IPS-20b (cell line): ENCODE results near the gene WDR20.
"Not testable (repeated sequence)": the region's sequence is repeated elsewhere in the genome, so short reads cannot be mapped to it uniquely, and the experiment has no call there.

Experiments
- H3K27ac ChIP-seq: one replicate; pipeline ENCODE4 v1.5.1; 2013; ENCODE audit warnings: low read length
- H3K27me3 ChIP-seq: 2 replicates; pipeline ENCODE4 v1.6.1; 2013; ENCODE audit warnings: mild to moderate bottlenecking, low read length, inconsistent platforms; ENCODE audit not compliant: insufficient read depth
- H3K36me3 ChIP-seq: 2 replicates; pipeline ENCODE4 v1.6.1; 2013; ENCODE audit warnings: low read depth, mild to moderate bottlenecking, inconsistent platforms, low read length, moderate library complexity; ENCODE audit not compliant: insufficient read depth
- H3K4me1 ChIP-seq: 2 replicates; pipeline ENCODE4 v1.6.1; 2013; ENCODE audit warnings: mild to moderate bottlenecking, control low read depth, inconsistent platforms, low read length, moderate library complexity; ENCODE audit not compliant: insufficient read depth
- H3K4me3 ChIP-seq: 2 replicates; pipeline ENCODE4 v1.5.1; 2013; ENCODE audit warnings: mild to moderate bottlenecking, low read length, inconsistent platforms
- H3K9ac ChIP-seq: 2 replicates; pipeline ENCODE4 v1.6.1; 2013; ENCODE audit warnings: low read depth, mild to moderate bottlenecking, inconsistent platforms, low read length, moderate library complexity
- H3K9me3 ChIP-seq: 2 replicates; pipeline ENCODE4 v1.6.1; 2013; ENCODE audit warnings: mild to moderate bottlenecking, low read depth, low read length, inconsistent platforms; ENCODE audit not compliant: insufficient read depth

Gene WDR20

GRCh38 chr14:102154121-102154520 lies 14.4 kb downstream of the WDR20 start:
- peaks cover 5% of the 10 kb centered on the region; the same call in 1 of the 2 replicates for H3K36me3 ChIP-seq
- H3K9me3 ChIP-seq: no peaks in the 10 kb centered on the region
- no peaks in the 10 kb centered on the region for H3K27me3 ChIP-seq
- H3K9ac ChIP-seq: no peak overlapping the region
- peaks cover 11% of the 10 kb centered on the region; the same call in 1 of the 2 replicates for H3K4me1 ChIP-seq
- H3K4me3 ChIP-seq: no peak overlapping the region
- no peak overlapping the region for H3K27ac ChIP-seq

GRCh38 chr14:102154821-102155549 lies 15.3 kb downstream of the WDR20 start:
- Histone ChIP-seq H3K9me3 (no peaks in the 10 kb centered on the region), H3K4me3 (no peak overlapping the region), H3K27ac (no peak overlapping the region), H3K4me1 (peaks cover 7% of the 10 kb centered on the region; the same call in 1 of the 2 replicates), H3K27me3 (no peaks in the 10 kb centered on the region), H3K9ac (no peak overlapping the region), H3K36me3 (peaks cover 5% of the 10 kb centered on the region; the same call in 1 of the 2 replicates)

GRCh38 chr14:102157346-102157745 lies 17.6 kb downstream of the WDR20 start:
- no peaks in the 10 kb centered on the region for H3K27me3 ChIP-seq
- H3K4me1 ChIP-seq: peaks cover 7% of the 10 kb centered on the region; the same call in 1 of the 2 replicates
- no peaks in the 10 kb centered on the region for H3K9me3 ChIP-seq
- H3K27ac ChIP-seq: no peak overlapping the region
- no peak overlapping the region for H3K4me3 ChIP-seq
- H3K36me3 ChIP-seq: peaks cover 4% of the 10 kb centered on the region; the same call in 1 of the 2 replicates
- no peak overlapping the region for H3K9ac ChIP-seq

- H3K9me3 ChIP-seq: no peaks in the 10 kb centered on the region
- H3K9ac ChIP-seq: no peak overlapping the region
- no peak overlapping the region for H3K27ac ChIP-seq
- H3K27me3 ChIP-seq: no peaks in the 10 kb centered on the region
- peaks cover 7% of the 10 kb centered on the region; the same call in 1 of the 2 replicates for H3K4me1 ChIP-seq
- no peaks in the 10 kb centered on the region for H3K36me3 ChIP-seq
- H3K4me3 ChIP-seq: no peak overlapping the region
Observed at GRCh38 chr14:102158797-102159196, 19.1 kb downstream of the WDR20 start.

GRCh38 chr14:102159841-102160240 lies 20.1 kb downstream of the WDR20 start:
- no peak overlapping the region for H3K27ac ChIP-seq
- H3K27me3 ChIP-seq: no peaks in the 10 kb centered on the region
- no peaks in the 10 kb centered on the region for H3K9me3 ChIP-seq
- H3K4me3 ChIP-seq: no peak overlapping the region
- no peak overlapping the region for H3K9ac ChIP-seq
- no peaks in the 10 kb centered on the region for H3K36me3 ChIP-seq
- peaks cover 7% of the 10 kb centered on the region; the same call in 1 of the 2 replicates for H3K4me1 ChIP-seq

- H3K9me3 ChIP-seq: no peaks in the 10 kb centered on the region
- H3K27me3 ChIP-seq: no peaks in the 10 kb centered on the region
- H3K36me3 ChIP-seq: no peaks in the 10 kb centered on the region
- H3K9ac ChIP-seq: no peak overlapping the region
- no peak overlapping the region for H3K4me3 ChIP-seq
- no peaks in the 10 kb centered on the region for H3K4me1 ChIP-seq
- H3K27ac ChIP-seq: no peak overlapping the region
Observed at GRCh38 chr14:102162487-102162886, 22.8 kb downstream of the WDR20 start.

GRCh38 chr14:102164241-102164641 lies 24.5 kb downstream of the WDR20 start:
- Histone ChIP-seq H3K4me3 (no peak overlapping the region), H3K36me3 (no peaks in the 10 kb centered on the region), H3K4me1 (no peaks in the 10 kb centered on the region), H3K27me3 (no peaks in the 10 kb centered on the region), H3K9ac (no peak overlapping the region), H3K27ac (no peak overlapping the region), H3K9me3 (no peaks in the 10 kb centered on the region)

- Histone ChIP-seq H3K36me3 (no peaks in the 10 kb centered on the region), H3K4me3 (no peak overlapping the region), H3K27me3 (no peaks in the 10 kb centered on the region), H3K4me1 (no peaks in the 10 kb centered on the region), H3K9ac (no peak overlapping the region), H3K9me3 (no peaks in the 10 kb centered on the region), H3K27ac (no peak overlapping the region)
Observed at GRCh38 chr14:102164965-102165364, 25.3 kb downstream of the WDR20 start.

- H3K4me3 ChIP-seq: no peak overlapping the region
- H3K36me3 ChIP-seq: no peaks in the 10 kb centered on the region
- no peaks in the 10 kb centered on the region for H3K4me1 ChIP-seq
- H3K9ac ChIP-seq: no peak overlapping the region
- no peak overlapping the region for H3K27ac ChIP-seq
- H3K27me3 ChIP-seq: no peaks in the 10 kb centered on the region
- no peaks in the 10 kb centered on the region for H3K9me3 ChIP-seq
Observed at GRCh38 chr14:102170061-102170460, 30.4 kb downstream of the WDR20 start.

GRCh38 chr14:102171173-102172020 lies 31.7 kb downstream of the WDR20 start:
- Histone ChIP-seq H3K4me1 (no peaks in the 10 kb centered on the region), H3K36me3 (no peaks in the 10 kb centered on the region), H3K27ac (no peak overlapping the region), H3K9me3 (no peaks in the 10 kb centered on the region), H3K9ac (no peak overlapping the region), H3K27me3 (no peaks in the 10 kb centered on the region), H3K4me3 (no peak overlapping the region)

GRCh38 chr14:102172021-102172272 lies 32.2 kb downstream of the WDR20 start:
- H3K36me3 ChIP-seq, H3K9me3 ChIP-seq, H3K4me3 ChIP-seq, H3K27me3 ChIP-seq, H3K9ac ChIP-seq, H3K27ac ChIP-seq, H3K4me1 ChIP-seq: not testable (repeated sequence)

- not testable (repeated sequence) for H3K27ac ChIP-seq, H3K27me3 ChIP-seq, H3K36me3 ChIP-seq, H3K9me3 ChIP-seq, H3K4me1 ChIP-seq, H3K9ac ChIP-seq, H3K4me3 ChIP-seq
Observed at GRCh38 chr14:102172721-102173120, 33.0 kb downstream of the WDR20 start.
